DOHH2 (cell line): ENCODE results near the gene XRRA1.

Source experiments
- CTCF ChIP-seq: fragments of 200-600 bp; sonication (generic); IDR thresholded peaks from one replicate; pipeline ENCODE4 v1.5.1; 2014; ENCODE audit warnings: antibody characterized with exemption, mild to moderate bottlenecking, low read depth, low read length; ENCODE audit not compliant: poor library complexity, severe bottlenecking
- EZH2phosphoT487 ChIP-seq: fragments of 200-600 bp; sonication (generic); IDR thresholded peaks from 2 replicates; pipeline ENCODE4 v1.6.1; 2017; ENCODE audit warnings: borderline replicate concordance, mild to moderate bottlenecking, antibody characterized with exemption, low read length, moderate library complexity, mixed read lengths

- TF ChIP-seq CTCF (no peak), EZH2phosphoT487 (no peak)
Measured at GRCh38 chr11:74984070-74984469, 35.2 kb upstream of the XRRA1 start.
